ENCODE data around the gene ZNF277.

The ZNF277 gene

DNA sequence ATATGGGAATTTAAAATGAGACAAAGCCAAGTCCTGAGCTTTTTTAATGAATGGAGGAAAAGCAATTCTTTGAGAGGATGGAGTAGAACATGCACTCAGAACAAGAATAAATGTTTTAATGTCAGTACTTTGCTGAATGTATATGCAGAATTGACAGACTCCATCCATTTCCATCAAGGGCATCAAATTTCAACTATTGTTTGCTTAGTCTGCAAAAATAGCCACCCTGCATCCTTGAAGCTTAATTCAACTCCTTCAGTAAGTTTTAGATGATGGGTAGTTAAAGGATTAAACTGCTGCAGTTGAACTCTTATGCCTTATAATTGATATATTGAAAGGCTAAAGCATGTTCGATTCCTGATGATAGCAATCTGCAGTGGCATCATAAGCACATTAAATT, 144.1 kb downstream of the ZNF277 start:
- TF ChIP-seq, protein P1, sequence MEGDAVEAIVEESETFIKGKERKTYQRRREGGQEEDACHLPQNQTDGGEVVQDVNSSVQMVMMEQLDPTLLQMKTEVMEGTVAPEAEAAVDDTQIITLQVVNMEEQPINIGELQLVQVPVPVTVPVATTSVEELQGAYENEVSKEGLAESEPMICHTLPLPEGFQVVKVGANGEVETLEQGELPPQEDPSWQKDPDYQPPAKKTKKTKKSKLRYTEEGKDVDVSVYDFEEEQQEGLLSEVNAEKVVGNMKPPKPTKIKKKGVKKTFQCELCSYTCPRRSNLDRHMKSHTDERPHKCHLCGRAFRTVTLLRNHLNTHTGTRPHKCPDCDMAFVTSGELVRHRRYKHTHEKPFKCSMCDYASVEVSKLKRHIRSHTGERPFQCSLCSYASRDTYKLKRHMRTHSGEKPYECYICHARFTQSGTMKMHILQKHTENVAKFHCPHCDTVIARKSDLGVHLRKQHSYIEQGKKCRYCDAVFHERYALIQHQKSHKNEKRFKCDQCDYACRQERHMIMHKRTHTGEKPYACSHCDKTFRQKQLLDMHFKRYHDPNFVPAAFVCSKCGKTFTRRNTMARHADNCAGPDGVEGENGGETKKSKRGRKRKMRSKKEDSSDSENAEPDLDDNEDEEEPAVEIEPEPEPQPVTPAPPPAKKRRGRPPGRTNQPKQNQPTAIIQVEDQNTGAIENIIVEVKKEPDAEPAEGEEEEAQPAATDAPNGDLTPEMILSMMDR (IDR thresholded peaks at IDR 0.05): no peak

DNA sequence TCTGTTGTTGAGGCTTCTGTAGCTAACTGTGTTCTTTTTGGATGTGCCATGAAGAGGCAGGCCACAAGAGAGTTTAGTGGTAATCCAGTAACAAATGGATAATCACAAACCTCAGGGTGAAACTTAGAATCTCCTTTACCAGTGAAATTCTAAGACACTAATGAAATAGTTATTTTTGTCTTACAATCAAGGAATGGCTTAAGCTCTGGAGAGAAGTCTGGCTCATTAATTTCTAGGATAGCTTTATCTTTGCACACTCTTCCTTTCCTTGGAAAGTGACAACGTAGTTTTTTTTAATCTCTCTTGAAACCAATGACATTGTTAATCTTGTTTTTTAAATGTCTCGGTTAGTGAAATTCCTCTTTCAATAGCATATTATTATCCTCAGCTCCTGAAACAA, 150.1 kb downstream of the ZNF277 start:
- TF ChIP-seq, protein P1 (IDR thresholded peaks at IDR 0.05): no peak

DNA sequence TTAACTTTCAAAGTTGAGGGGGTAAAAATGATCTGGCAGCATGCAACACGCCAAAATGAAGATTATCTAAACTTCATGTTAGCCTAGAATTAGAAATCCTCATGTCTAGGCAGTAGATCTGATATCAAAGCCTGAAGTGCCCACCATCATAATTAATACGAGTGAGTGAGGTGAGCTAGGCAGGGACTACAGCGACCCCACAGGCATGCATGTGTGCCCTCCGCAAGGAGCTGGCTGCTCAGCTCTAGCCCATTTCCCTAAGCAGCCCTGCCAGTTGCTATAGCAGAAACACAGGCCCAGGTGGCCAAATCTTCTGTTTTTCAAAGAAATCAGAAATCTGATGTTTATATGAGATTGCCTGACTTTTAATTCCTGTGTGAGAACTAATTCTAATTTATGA, 150.6 kb downstream of the ZNF277 start:
- TF ChIP-seq, protein P1 (IDR thresholded peaks at IDR 0.05): no peak

DNA sequence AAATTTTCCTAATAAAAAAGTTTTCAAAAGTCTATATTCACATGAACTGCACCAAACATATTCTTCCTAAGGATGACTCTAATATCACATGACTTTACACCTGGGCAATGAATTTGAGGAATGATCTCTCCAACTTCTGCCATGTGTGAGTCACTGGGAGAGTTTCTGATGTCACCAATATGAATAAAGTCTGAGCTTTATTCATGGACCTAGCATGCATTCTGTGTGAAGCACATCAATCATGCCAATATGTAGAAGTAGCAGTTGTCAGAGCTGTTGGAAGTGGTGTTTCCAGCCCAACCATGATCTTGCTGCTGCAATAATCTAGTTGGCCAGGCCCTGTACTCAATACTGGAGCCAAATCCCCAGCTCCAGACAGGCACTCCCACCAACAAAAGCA, 152.0 kb downstream of the ZNF277 start:
- TF ChIP-seq, protein P1 (IDR thresholded peaks at IDR 0.05): no peak

DNA sequence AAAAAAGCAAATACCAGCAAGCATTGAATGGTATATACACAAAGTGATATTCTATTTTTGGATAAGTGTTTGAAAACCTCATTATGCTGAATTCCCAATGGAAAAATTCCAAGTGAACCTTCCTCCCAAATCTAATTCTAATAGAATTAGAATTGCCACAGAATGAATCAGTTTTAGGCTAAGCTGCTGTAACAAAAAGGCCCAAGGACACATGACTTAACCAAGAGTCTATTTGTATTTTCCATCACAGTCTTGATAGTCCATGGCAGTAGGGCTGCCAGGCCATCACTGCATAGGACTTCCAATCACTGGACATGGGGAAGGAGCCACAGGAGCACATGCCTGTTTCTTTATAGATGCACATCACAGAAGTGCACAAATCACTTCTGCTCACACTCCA, 152.6 kb downstream of the ZNF277 start:
- TF ChIP-seq, protein P1 (IDR thresholded peaks at IDR 0.05): no peak

DNA sequence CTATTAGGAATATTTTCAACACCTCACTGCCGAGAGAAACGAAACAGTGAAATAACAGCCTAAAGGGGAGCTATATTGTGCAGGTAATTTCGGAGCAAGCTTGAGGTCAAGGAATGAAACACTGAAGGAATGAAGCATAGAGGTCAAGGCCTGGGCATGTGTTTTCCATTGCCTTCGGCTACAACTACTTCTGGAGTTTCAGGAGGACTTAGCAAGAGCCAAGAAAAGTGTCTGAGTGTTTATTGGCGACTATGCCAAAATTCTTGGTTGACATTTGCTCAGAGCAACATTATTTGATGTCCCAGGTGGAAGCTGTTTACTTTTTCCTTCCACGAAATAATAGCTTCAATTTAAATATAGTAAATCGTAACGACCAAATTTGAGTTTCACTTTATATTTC, 154.2 kb downstream of the ZNF277 start:
- TF ChIP-seq, protein P1 (IDR thresholded peaks at IDR 0.05): no peak

DNA sequence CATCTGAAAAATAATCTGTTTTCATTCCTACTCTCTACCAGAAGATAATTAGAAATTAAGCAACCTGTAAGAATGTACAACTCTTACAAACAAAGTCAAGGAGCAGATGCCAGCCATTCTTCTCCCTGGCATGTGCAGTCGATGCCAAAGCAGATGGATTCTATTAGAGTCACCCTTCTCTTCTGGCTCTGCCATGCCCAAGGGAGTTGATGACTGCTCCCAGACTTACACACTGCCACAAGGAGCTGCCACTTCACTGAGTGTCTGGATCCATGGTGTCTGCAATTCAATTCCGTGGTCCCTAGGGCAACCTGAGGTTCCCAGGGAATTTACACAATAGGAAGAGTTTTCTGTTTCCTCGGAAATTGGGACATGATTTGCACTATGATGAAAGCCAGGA, 154.7 kb downstream of the ZNF277 start:
- TF ChIP-seq, protein P1 (IDR thresholded peaks at IDR 0.05): no peak

DNA sequence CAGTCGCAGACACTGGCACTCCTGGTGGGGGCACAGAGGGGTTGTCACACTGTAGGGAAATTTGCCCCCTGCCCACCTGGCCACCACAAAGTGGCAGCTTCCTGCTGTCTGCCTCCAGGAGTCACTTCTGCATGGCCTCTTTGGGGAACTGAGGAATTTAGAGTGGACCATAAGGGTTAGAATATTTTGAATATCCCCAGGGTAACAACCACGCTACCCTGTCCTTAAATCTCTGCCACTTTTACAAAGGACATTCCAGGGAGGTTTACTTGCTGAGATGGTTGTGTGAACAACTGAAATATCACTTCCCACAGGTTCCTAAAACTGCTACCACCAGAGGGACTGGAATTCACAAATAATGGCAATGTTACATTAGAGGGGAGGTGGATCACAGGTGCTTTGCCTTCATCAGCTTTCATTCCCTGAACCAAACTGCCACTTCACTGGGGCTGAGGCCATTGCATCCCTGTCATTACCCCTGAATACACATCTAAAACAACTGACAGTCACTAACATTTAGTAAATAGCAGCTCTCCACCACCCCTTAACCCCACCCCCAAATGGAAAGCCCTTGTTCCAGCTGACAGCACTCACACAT, 155.7 kb downstream of the ZNF277 start:
- TF ChIP-seq, protein P1 (IDR thresholded peaks at IDR 0.05): no peak
